H9 (cell line): ENCODE measurements around the gene PHLDA2. TPM values are rescaled to one million over a fixed set of nuclear protein-coding genes. Genes with fewer than 3 reads are reported as not detected.
"Not testable (repeated sequence)": the region's sequence is repeated elsewhere in the genome, so short reads cannot be mapped to it uniquely, and the experiment has no call there.

Source experiments
- DNase-seq: peaks from one replicate; pipeline ENCODE4 v3.0.0-alpha.2; 2017
- H2AFZ ChIP-seq: one replicate; pipeline ENCODE4 v1.6.1; 2013; ENCODE audit warnings: mild to moderate bottlenecking, low read length, control low read depth, moderate library complexity
- H2AK5ac ChIP-seq: 2 replicates; pipeline ENCODE4 v1.6.1; 2013; ENCODE audit warnings: low read length, control low read depth, mixed read lengths; ENCODE audit not compliant: insufficient read length
- H2BK120ac ChIP-seq: one replicate; pipeline ENCODE4 v1.6.1; 2013; ENCODE audit warnings: low read depth, mild to moderate bottlenecking, low read length, control low read depth, inconsistent platforms; ENCODE audit not compliant: poor library complexity, severe bottlenecking
- H2BK12ac ChIP-seq: 2 replicates; pipeline ENCODE4 v1.6.1; 2013; ENCODE audit warnings: low read length, control low read depth, mixed read lengths, low read depth; ENCODE audit not compliant: insufficient read length
- H2BK15ac ChIP-seq: 2 replicates; pipeline ENCODE4 v1.6.1; 2013; ENCODE audit warnings: low read depth, low read length, control low read depth
- H2BK20ac ChIP-seq: one replicate; pipeline ENCODE4 v1.6.1; 2013; ENCODE audit warnings: low read depth, mild to moderate bottlenecking, low read length, control low read depth, inconsistent platforms; ENCODE audit not compliant: poor library complexity, severe bottlenecking
- H2BK5ac ChIP-seq: 2 replicates; pipeline ENCODE4 v1.6.1; 2013; ENCODE audit warnings: low read length, control low read depth, mixed read lengths; ENCODE audit not compliant: insufficient read length
- H3K14ac ChIP-seq: 2 replicates; pipeline ENCODE4 v1.6.1; 2013; ENCODE audit warnings: low read length, control low read depth; ENCODE audit not compliant: insufficient read depth
- H3K18ac ChIP-seq: 2 replicates; pipeline ENCODE4 v1.6.1; 2013; ENCODE audit warnings: low read depth, mild to moderate bottlenecking, mixed read lengths, low read length, control low read depth; ENCODE audit not compliant: insufficient read length
- H3K23ac ChIP-seq: 2 replicates; pipeline ENCODE4 v1.6.1; 2013; ENCODE audit warnings: low read length, control low read depth, mixed read lengths, low read depth; ENCODE audit not compliant: insufficient read length
- H3K23me2 ChIP-seq: 2 replicates; pipeline ENCODE4 v1.6.1; 2013; ENCODE audit warnings: low read depth, mild to moderate bottlenecking, mixed read lengths, low read length, control low read depth; ENCODE audit not compliant: insufficient read length, poor library complexity, severe bottlenecking
- H3K27ac ChIP-seq: 2 replicates; pipeline ENCODE4 v1.5.1; 2013; ENCODE audit warnings: low read length, control low read depth, mixed read lengths, low read depth; ENCODE audit not compliant: insufficient read length
- H3K27me3 ChIP-seq: 2 replicates; pipeline ENCODE4 v1.6.1; 2013; ENCODE audit warnings: low read length, control low read depth, inconsistent platforms; ENCODE audit not compliant: insufficient read depth
- H3K4ac ChIP-seq: 2 replicates; pipeline ENCODE4 v1.6.1; 2013; ENCODE audit warnings: low read depth, mild to moderate bottlenecking, control low read depth, inconsistent platforms, low read length, moderate library complexity
- H3K4me1 ChIP-seq: 2 replicates; pipeline ENCODE4 v1.6.1; 2013; ENCODE audit warnings: low read length, control low read depth, inconsistent platforms; ENCODE audit not compliant: insufficient read depth
- H3K4me2 ChIP-seq: 2 replicates; pipeline ENCODE4 v1.6.1; 2013; ENCODE audit warnings: low read length, control low read depth, mixed read lengths; ENCODE audit not compliant: insufficient read length, insufficient read depth
- H3K56ac ChIP-seq: 2 replicates; pipeline ENCODE4 v1.6.1; 2013; ENCODE audit warnings: low read depth, mild to moderate bottlenecking, mixed read lengths, low read length, control low read depth; ENCODE audit not compliant: insufficient read length
- H3K79me1 ChIP-seq: 2 replicates; pipeline ENCODE4 v1.6.1; 2013; ENCODE audit warnings: low read depth, mild to moderate bottlenecking, moderate library complexity, low read length, control low read depth, inconsistent platforms; ENCODE audit not compliant: insufficient read depth, poor library complexity, severe bottlenecking
- H3K79me2 ChIP-seq: 2 replicates; pipeline ENCODE4 v1.6.1; 2013; ENCODE audit warnings: low read length, control low read depth, inconsistent platforms; ENCODE audit not compliant: insufficient read depth
- H3K9ac ChIP-seq: 2 replicates; pipeline ENCODE4 v1.6.1; 2013; ENCODE audit warnings: low read length, control low read depth, mixed read lengths; ENCODE audit not compliant: insufficient read length; ENCODE audit errors: extremely low read depth
- H3K9me3 ChIP-seq: one replicate; pipeline ENCODE4 v1.6.1; 2013; ENCODE audit warnings: low read depth, low read length, inconsistent platforms; ENCODE audit not compliant: control insufficient read depth
- H3T11ph ChIP-seq: one replicate; pipeline ENCODE4 v1.6.1; 2013; ENCODE audit warnings: mild to moderate bottlenecking, low read length, control low read depth, inconsistent platforms
- H4K20me1 ChIP-seq: one replicate; pipeline ENCODE4 v1.6.1; 2013; ENCODE audit not compliant: control insufficient read depth, insufficient read length, insufficient read depth
- H4K5ac ChIP-seq: 2 replicates; pipeline ENCODE4 v1.6.1; 2013; ENCODE audit warnings: low read depth, mild to moderate bottlenecking, mixed read lengths, low read length, control low read depth; ENCODE audit not compliant: insufficient read length
- H4K8ac ChIP-seq: replicated peaks from 2 replicates; pipeline ENCODE4 v1.6.1; 2013; ENCODE audit warnings: low read length, control low read depth, mixed read lengths, low read depth; ENCODE audit not compliant: insufficient read length
- H4K91ac ChIP-seq: 2 replicates; pipeline ENCODE4 v1.6.1; 2013; ENCODE audit warnings: low read depth, mild to moderate bottlenecking, moderate library complexity, mixed read lengths, low read length, control low read depth; ENCODE audit not compliant: insufficient read length
- H3K27ac Mint-ChIP-seq, 3 experiments: 2 replicates in 2 of 3; 3 replicates in 1 of 3; pipeline ENCODE4 v1.8.0; 2020 to 2021; ENCODE audit warnings: mixed read lengths in 3 of 3, mild to moderate bottlenecking in 1 of 3, moderate library complexity in 1 of 3
- H3K27me3 Mint-ChIP-seq: 2 replicates; pipeline ENCODE4 v1.8.0; 2021; ENCODE audit warnings: low read depth, mild to moderate bottlenecking, moderate library complexity, mixed read lengths
- H3K36me3 Mint-ChIP-seq, 3 experiments: 2 replicates in 2 of 3; 3 replicates in 1 of 3; pipeline ENCODE4 v1.8.0; 2020 to 2021; ENCODE audit warnings: low read depth in 3 of 3, mixed read lengths in 3 of 3; ENCODE audit not compliant: insufficient read depth in 1 of 3
- H3K4me1 Mint-ChIP-seq, 2 experiments: 2 replicates each; pipeline ENCODE4 v1.8.0; 2020; ENCODE audit warnings: mixed read lengths in 2 of 2
- H3K4me3 Mint-ChIP-seq, 2 experiments: 2 replicates in 1 of 2; 3 replicates in 1 of 2; pipeline ENCODE4 v1.8.0; 2020 to 2021; ENCODE audit warnings: mild to moderate bottlenecking in 2 of 2, mixed read lengths in 2 of 2, moderate library complexity in 1 of 2
- H3K9me3 Mint-ChIP-seq, 2 experiments: 2 replicates in 1 of 2; 3 replicates in 1 of 2; pipeline ENCODE4 v1.8.0; 2020; ENCODE audit warnings: mild to moderate bottlenecking in 2 of 2, mixed read lengths in 2 of 2, moderate library complexity in 1 of 2
- WGBS: extraction: QIAGEN DNeasy Blood & Tissue Kit; methylation state at CpG from one replicate; pipeline ENCODE4 v1.1.7; 2013; ENCODE audit warnings: missing lambda C conversion rate, low lambda C conversion rate, mixed read lengths; ENCODE audit not compliant: insufficient read length; ENCODE audit errors: extremely low coverage; 5-methylcytosine and 5-hydroxymethylcytosine counted together
- total RNA-seq: library from RNA; stranded (reverse); gene quantifications from 2 replicates; pipeline ENCODE4 v1.2.1, GENCODE V29; 2021

PHLDA2 gene
- total RNA-seq, 1 experiment from 2014 or later: 42.8 TPM

- not testable (repeated sequence) for H3K18ac ChIP-seq, H3K23ac ChIP-seq, H3K4me2 ChIP-seq, H3K79me1 ChIP-seq, H3K79me2 ChIP-seq, H2AK5ac ChIP-seq, H3K4me1 Mint-ChIP-seq, H2BK5ac ChIP-seq, H3K23me2 ChIP-seq, H2BK20ac ChIP-seq, H4K5ac ChIP-seq, H2BK120ac ChIP-seq, H4K91ac ChIP-seq, H2AFZ ChIP-seq, H3K27me3 ChIP-seq, H4K8ac ChIP-seq, H4K20me1 ChIP-seq, H3K4ac ChIP-seq, H3T11ph ChIP-seq, H2BK15ac ChIP-seq, DNase-seq, H3K14ac ChIP-seq, H2BK12ac ChIP-seq, H3K27ac ChIP-seq, H3K9ac ChIP-seq, H3K4me1 ChIP-seq, H3K56ac ChIP-seq, H3K27ac Mint-ChIP-seq
- H3K9me3 ChIP-seq: peaks cover 22% of the 10 kb centered on the region
- H3K27me3 Mint-ChIP-seq: peaks cover 24% of the 10 kb centered on the region
- H3K36me3 Mint-ChIP-seq: peaks cover 26 to 28% (median 27%) of the 10 kb centered on the region in 3 experiments
- WGBS: no CpG with 5 or more reads among the region's 32 CpGs
- H3K9me3 Mint-ChIP-seq: peaks cover 32% of the 10 kb centered on the region in 2 experiments
- peak overlapping the region in 1 of 2 experiments; percentile 54; a peak in 2 of 5 replicates for H3K4me3 Mint-ChIP-seq
Measured at GRCh38 chr11:2937641-2938457, 8.6 kb upstream of the PHLDA2 start.
